NCI-H82 (cell line): ENCODE data around the gene CDCA4.

Experiments
- DNase-seq: peaks from one replicate; lab custom pipeline; 2025; lab: John Stamatoyannopoulos, UW

Gene CDCA4

GRCh38 chr14:104975481-104976197, 45.2 kb downstream of the CDCA4 start:
- DNase-seq, result peak; percentile 29

GRCh38 chr14:104974665-104975390, 46.1 kb downstream of the CDCA4 start:
- no peak for DNase-seq

- DNase-seq, result no peak
Observed at GRCh38 chr14:104974146-104974541, 46.7 kb downstream of the CDCA4 start.

GRCh38 chr14:104973385-104974145, 47.3 kb downstream of the CDCA4 start:
- no peak for DNase-seq

GRCh38 chr14:104973135-104973384, 47.8 kb downstream of the CDCA4 start:
- DNase-seq, result no peak

GRCh38 chr14:104972301-104973134, 48.4 kb downstream of the CDCA4 start:
- DNase-seq, result no peak

GRCh38 chr14:104971447-104972240, 49.2 kb downstream of the CDCA4 start:
- DNase-seq, result no peak

- DNase-seq, result no peak
Observed at GRCh38 chr14:104970231-104971068, 50.4 kb downstream of the CDCA4 start.

GRCh38 chr14:104969741-104970230, 51.1 kb downstream of the CDCA4 start:
- DNase-seq, result no peak

- peak; percentile 16 for DNase-seq
Observed at GRCh38 chr14:104968541-104969401, 52.1 kb downstream of the CDCA4 start.

- peak; percentile 21 for DNase-seq
Observed at GRCh38 chr14:104968153-104968527, 52.7 kb downstream of the CDCA4 start.

- DNase-seq, result no peak
Observed at GRCh38 chr14:104967386-104968152, 53.3 kb downstream of the CDCA4 start.

GRCh38 chr14:104966981-104967385, 53.9 kb downstream of the CDCA4 start:
- no peak for DNase-seq

GRCh38 chr14:104966261-104966865, 54.5 kb downstream of the CDCA4 start:
- no peak for DNase-seq

GRCh38 chr14:104965561-104966231, 55.2 kb downstream of the CDCA4 start:
- DNase-seq, result no peak

- no peak for DNase-seq
Observed at GRCh38 chr14:104964546-104964945, 56.3 kb downstream of the CDCA4 start.
